Measurements from ENCODE around the gene ITGB2.
A peak's percentile ranks its signal among the peaks of the same experiment; 100 is the strongest.
"Not testable (repeated sequence)": the region's sequence is repeated elsewhere in the genome, so short reads cannot be mapped to it uniquely, and the experiment has no call there.

The ITGB2 gene

DNA sequence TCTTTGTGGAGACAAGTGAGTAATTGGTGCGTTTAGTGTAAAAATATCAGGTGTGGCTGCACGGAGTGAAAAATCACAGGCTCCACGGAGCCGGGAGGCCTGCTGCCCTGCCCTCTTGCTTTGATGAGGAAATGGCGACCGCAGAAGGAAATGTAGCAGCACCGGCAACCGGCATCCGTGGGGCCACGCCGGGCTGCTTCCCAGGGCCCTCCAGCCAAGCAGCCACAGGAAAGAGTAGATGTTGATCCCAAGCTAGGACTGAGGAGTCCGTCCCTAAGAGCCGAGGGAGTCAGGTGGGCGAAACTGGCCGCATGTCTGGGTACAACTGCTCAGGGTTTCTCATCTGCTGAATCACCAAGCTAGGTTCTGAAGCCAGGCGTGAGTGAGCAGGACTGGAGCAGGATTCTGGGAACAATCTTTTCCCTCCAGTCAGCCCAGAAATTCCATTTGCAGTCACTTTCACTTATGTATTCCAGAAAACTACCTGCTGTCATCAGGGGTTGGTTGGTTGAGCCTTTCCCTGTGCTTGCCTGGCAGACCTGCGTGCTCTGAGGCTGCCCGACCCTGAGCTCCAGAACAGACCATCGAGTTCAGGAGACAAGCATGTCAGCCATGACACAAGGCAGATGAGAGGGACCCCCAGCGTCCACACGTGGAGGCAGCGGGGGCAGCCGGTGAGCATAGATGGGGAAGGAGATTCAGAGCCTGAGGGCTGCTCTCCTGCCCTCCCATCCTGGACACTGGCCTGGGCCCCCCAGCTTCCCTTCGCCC is 5.8 kb upstream of the ITGB2 start:
- no peak for DNase-seq (ENCODE audit: low read depth)

- no peak for DNase-seq (ENCODE audit: low read depth)
These were observed 4.7 kb upstream of the ITGB2 start for GRCh38 chr21:44925378-44925755.

- no peak for DNase-seq (ENCODE audit: low read depth)
These were observed 4.1 kb upstream of the ITGB2 start for GRCh38 chr21:44924606-44925377.

DNA sequence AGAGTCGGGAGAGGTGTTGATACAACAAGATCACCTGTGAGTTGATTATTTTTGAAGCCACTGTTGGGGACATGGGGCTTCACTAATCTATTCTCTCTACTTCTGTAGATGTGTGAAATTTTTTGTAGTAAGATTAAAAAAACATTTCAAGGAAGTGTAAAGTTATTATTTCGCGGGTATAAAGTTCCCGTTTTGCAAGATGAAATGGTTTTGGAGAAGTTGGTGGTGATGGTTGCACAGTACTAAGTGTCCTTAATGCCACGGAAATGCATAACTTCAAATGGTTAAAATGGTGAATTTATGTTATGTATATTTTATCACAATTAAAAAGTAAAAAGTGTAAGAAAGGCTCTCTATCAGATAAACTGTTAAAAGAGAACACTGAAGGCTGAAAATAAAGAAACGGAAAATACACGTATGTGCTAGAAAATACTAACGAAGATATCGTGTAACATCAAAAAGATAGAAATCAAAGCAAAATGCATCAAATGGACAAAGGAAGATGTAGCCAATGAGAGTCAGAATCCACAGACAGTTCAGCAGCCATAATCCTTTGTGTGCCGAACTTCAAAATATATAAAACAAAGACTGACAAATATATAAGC is 2.9 kb upstream of the ITGB2 start:
- no peak for DNase-seq (ENCODE audit: low read depth)

DNA sequence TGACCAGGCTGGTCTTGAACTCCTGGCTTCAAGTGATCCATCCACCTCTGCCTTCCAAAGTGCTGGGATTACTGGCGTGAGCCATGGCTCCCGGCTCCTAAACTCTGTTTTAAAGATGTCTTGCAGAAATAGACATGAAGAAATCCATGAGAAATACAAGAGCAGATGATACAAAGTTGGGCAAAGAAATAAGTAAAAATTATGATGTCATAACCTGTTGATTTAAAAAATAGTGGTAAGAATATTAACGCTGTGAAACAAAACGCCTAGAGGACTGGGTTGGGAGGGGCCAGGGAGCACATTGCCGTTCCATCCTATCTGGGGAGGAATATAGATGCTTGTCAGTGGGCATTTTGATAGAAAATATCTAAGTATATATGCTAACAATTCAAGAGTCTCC is 1.2 kb upstream of the ITGB2 start:
- DNase-seq (ENCODE audit: low read depth), result no peak

GRCh38 chr21:44919913-44920693 is 596 bp downstream of the ITGB2 start:
- no peak for DNase-seq (ENCODE audit: low read depth)

DNA sequence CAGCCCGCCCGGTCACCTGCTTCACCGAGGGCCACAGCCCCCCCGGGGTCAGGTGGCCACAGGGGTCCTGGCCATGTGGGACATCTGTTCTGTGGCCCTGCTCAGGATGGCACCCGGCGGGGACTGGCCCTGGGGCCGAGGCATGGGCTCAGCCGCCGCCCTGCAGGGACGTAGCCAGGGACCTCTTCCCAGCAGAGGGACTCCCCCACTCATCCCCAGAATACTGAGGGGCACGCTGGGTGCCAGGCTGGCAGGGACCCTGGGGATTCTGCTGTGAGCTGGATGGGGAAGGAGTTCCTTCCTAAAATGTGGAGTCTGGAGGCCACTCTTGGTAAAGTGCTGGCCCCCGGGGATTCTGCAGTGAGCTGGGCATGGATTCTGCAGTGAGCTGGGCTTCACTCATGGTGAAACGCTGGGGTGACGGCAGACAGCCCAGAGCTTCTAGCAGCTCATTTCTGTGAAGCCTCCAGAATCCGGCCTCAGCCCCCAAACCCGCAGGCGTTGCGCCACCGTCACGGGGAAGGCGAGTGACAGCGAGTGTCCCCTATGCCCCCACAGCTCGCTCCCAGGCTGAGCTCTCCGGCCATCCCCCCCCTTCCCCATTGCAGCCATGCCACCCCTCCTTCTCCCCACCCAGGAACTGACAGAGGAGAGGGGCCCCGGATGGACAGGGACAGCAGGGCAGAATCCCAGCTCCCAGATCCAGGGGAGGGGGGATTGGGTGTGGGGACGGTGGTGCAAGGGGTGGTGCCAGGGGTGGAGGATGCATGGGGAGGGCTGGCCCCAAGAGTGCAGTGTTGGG is 1.4 kb downstream of the ITGB2 start:
- no peak for DNase-seq (ENCODE audit: low read depth)

DNA sequence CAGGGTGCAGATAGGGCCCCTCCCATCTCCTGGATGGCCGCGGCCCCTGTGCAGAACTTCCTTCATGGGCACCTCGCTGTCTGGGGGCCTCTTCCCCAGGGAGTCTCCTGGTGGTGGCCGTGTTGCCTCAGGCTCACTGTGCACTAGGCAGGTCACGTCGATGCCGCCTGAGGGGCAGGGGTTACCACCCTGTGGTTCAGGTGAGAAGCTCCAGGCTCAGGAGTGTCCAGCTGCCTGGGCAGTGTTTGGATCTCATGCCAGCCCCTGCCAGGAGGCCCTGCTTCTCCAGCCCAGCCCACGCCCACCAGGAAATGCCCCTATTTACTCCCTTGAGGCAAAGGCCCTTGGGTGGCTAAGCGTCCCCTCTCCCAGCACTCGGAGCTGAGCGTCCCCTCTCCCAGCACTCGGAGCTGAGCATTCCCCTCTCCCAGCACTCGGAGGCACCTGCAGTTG is 2.1 kb downstream of the ITGB2 start:
- DNase-seq (ENCODE audit: low read depth), result no peak

DNA sequence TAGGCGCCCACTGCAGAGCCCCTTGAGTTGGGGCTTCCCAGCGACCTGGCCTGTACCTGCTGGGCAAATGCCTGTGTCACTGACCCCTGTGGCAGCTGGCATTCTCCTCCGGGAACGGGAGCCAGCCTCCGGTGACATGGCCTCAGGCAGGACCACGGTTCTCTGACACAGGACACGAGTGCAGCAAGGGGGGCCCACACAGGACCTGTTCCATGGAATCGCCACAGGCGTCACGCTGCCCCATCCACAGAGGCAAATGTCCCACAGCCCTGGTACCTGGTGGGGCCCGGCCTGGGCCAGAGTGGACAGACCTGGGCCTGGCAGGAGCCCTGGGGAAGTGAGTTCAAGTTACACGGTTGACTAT is 2.6 kb downstream of the ITGB2 start:
- DNase-seq (ENCODE audit: low read depth), result no peak

GRCh38 chr21:44917446-44918106 is 3.1 kb downstream of the ITGB2 start:
- DNase-seq (ENCODE audit: low read depth), result no peak

GRCh38 chr21:44916965-44917364 is 3.7 kb downstream of the ITGB2 start:
- no peak for DNase-seq (ENCODE audit: low read depth)

- peak; percentile 58 for DNase-seq (ENCODE audit: low read depth)
These were observed 6.4 kb downstream of the ITGB2 start for GRCh38 chr21:44914176-44914874.

DNA sequence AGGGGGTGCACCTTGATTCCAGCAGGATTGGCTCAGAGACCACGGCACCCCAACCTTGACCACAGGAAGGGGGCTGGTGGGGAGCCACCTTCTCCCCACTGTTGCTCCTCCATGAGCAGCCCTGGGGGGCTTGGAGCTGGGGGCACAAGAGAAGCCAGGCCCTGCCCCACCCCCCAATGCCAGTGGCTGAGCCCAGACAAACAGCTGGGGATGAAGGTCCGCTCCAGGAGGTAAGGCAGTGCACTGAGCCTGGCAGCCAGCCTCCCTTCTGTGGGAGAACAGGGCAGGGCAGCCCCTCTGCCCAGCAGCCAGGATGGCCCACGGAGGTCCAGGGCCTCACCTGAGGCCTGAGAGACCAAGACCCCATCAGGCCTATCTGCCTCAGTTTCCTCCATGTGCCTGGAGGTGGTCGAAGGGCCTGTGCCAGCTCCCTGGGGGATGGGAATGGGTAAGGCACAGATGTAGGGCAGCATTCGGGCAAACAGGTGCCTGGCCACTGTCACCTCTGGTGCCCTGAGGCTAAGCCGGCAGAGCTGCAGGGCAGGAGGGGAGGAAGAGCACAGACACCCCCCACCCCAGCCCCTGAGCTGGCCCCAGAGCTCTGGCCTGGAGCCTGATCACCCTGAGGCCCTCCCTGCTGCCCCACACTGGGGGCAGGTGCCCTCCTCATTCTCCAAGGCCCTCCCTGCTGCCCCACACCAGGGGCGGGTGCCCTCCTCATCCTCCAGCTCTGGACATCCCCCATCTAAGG is 7.1 kb downstream of the ITGB2 start:
- no peak for DNase-seq (ENCODE audit: low read depth)

- DNase-seq (ENCODE audit: low read depth), result not testable (repeated sequence)
These were observed 7.9 kb downstream of the ITGB2 start for GRCh38 chr21:44912506-44913412.

DNA sequence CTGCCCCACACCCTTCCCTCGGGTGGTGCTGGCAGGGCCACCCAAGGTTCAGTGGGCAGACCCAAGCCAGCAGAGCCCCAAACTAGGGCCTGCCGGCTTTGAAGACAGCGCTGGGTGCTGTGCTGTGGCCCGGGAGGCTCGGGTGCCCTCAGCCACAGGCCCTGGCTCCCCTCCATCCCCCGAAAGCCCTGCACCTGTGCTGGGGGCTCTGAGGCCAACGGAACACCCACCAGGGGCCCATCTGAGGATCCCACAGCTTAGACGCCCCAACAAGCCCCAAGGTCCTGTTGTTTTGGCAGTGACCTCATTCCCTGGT is 8.6 kb downstream of the ITGB2 start:
- DNase-seq (ENCODE audit: low read depth), result no peak

- peak; percentile 58 for DNase-seq (ENCODE audit: low read depth)
These were observed 9.1 kb downstream of the ITGB2 start for GRCh38 chr21:44911384-44912157.

DNA sequence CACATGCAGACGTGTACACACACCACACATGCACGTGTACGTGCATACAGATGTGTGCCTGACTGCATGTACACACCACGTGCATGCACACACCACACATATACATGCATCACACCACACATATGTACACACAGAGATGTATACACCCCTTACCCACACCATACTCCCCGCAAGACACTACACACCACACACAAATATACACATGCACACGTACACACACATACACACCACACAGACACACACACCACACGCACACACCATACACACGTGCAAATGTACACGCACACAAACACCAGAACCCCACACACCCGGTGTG is 9.7 kb downstream of the ITGB2 start:
- DNase-seq (ENCODE audit: low read depth), result no peak

All from activated T-cell treated with anti-CD3 and anti-CD28 coated beads for 48 hours (primary cell).